Stimulated activated CD8-positive, alpha-beta memory T cell treated with anti-CD3 and anti-CD28 coated beads, Interleukin-7, amount 100 ng/mL, for 1 hour (primary cell): ENCODE results near the gene MSH3.
"Not testable (repeated sequence)": the region's sequence is repeated elsewhere in the genome, so short reads cannot be mapped to it uniquely, and the experiment has no call there.

ENCODE experiments used
- DNase-seq, 2 donors: peaks; one replicate each; pipeline ENCODE4 v3.0.0-alpha.2; 2020; ENCODE audit warnings: low read depth in 2 of 2

The MSH3 gene

GRCh38 chr5:80656425-80656824 is 2.0 kb downstream of the MSH3 start:
- DNase-seq = no peak

DNA sequence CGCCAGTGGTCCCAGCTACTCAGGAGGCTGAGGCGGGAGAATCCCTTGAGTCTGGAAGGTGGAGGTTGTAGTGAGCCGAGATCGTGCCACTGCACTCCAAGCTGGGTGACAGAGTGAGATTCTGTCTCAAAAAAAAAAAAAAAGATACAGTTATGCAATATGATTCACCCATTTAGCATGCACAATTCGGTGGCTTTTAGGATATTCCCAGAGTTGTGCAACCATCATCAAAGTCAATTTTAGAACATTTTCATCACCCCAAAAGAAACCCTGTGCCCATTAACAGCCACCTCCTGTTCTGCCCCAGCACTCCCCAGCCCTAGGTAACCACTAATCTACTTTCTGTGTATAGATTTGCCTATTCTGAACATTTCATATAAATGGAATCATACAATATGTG is 4.7 kb downstream of the MSH3 start:
- DNase-seq = no peak

- not testable (repeated sequence) for DNase-seq
These were observed 6.2 kb downstream of the MSH3 start for GRCh38 chr5:80660661-80661060.

DNA sequence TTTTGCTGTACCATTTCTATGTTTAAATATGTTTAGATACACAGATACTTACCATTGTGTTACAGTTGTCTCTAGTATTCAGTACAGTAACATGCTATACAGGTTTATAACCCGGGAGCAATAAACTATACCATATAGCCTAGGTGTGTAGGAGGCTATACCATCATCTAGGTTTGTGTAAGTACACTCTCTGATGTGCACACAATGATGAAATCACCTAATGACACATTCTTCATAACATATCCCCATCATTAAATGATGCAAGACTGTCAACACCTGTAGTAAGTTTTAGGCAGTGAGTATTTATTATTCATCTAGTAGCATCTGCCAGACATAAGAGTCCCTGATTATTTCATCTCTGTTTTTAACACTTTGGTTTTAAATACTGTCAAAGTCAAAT is 7.7 kb downstream of the MSH3 start:
- DNase-seq = no peak

- no peak for DNase-seq
These were observed 10.6 kb downstream of the MSH3 start for GRCh38 chr5:80665057-80665456.

DNA sequence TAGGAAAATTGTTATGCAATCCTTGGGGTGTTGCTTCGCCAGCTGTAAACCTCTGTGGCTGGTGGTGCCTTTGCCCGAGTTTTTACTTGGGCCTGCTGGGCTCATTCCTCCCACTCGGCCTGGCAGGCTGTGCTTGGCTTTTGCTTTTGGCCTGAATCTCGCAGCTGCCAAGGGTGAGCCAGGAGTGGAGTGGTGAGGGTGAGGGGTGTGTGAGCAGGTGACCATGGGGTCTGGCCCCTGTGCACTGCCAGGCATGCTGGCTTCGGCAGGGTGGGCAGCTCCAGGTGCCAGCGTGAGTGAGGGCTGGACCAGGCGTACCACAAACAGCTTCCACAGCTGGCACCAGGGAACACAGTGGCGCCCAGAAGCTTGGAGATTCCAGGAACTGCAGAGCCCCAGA is 12.9 kb downstream of the MSH3 start:
- DNase-seq = no peak

GRCh38 chr5:80668016-80668969 is 13.8 kb downstream of the MSH3 start:
- no peak for DNase-seq

DNA sequence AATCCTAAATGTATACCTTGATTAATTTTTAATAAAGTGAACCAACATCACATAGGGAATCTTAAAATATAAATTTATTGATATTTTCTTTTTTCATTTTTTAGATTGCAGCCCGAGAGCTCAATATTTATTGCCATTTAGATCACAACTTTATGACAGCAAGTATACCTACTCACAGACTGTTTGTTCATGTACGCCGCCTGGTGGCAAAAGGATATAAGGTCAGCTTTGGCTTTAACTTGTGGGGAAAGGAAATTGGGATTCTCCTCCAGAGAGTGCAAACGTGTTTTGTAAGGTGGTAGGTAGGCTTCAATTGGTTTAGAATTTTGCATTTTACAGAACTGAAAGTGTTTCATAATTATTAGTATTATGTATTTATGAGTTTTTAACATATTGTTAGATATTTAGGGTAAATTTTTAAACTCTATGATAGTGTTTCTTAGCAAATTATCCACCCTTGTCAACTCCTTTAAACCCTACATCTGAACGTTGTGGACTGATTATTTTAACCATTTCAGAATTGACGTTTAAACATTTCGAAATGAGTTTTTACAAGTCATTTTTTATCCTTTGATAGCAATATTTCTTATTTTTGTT is 17.8 kb downstream of the MSH3 start:
- peak; percentile 13 to 40 for DNase-seq

DNA sequence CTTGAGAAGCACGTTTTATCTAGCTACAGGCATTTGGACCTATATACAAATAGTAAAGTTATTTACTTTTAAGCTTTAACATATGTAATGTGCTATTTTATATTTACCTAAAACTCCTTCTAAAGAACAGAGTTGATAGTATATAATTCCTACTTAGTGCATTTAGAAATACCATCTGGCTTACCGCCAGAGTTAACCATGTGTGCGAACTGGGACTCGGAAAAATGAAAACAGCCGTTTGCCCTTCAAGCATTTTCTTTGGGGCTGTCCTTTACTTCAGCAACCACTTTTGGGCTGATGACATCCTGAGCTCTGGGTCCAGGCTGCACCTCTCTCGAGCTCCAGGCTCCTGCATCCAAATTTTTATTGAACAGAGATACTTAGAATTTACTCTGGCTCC is 22.3 kb downstream of the MSH3 start:
- no peak for DNase-seq

- no peak for DNase-seq
These were observed 32.3 kb downstream of the MSH3 start for GRCh38 chr5:80686757-80687156.

- DNase-seq = no peak
These were observed 34.4 kb downstream of the MSH3 start for GRCh38 chr5:80688648-80689420.

- DNase-seq = no peak
These were observed 35.2 kb downstream of the MSH3 start for GRCh38 chr5:80689627-80690026.

- no peak for DNase-seq
These were observed 41.2 kb downstream of the MSH3 start for GRCh38 chr5:80695666-80696065.

GRCh38 chr5:80696450-80696849 is 42.0 kb downstream of the MSH3 start:
- DNase-seq = no peak

GRCh38 chr5:80697100-80697499 is 42.6 kb downstream of the MSH3 start:
- DNase-seq = no peak

DNA sequence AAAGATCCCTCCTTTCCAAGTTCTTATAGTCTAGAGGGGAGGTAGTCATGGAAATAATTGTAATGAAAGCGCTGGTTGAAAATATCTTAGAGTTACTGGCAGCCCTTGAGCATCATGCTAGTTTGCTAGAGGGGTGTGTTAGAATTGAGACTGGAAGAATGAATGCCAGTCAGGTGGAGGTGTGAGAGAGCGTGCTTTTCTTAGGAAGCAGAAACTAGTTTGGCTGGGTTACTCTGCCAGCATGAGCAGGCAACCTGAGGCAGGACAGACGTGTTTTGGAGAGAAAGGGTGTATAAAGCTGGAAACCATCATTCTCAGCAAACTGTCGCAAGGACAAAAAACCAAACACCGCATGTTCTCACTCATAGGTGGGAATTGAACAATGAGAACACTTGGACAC is 43.9 kb downstream of the MSH3 start:
- DNase-seq = no peak

GRCh38 chr5:80701597-80701996 is 47.1 kb downstream of the MSH3 start:
- no peak for DNase-seq

- no peak for DNase-seq
These were observed 48.8 kb downstream of the MSH3 start for GRCh38 chr5:80703291-80703690.

GRCh38 chr5:80703747-80704146 is 49.3 kb downstream of the MSH3 start:
- no peak for DNase-seq

- no peak for DNase-seq
These were observed 49.8 kb downstream of the MSH3 start for GRCh38 chr5:80704221-80704620.

GRCh38 chr5:80705216-80705769 is 50.8 kb downstream of the MSH3 start:
- DNase-seq = no peak

GRCh38 chr5:80705801-80706200 is 51.3 kb downstream of the MSH3 start:
- no peak for DNase-seq
